Endodermal cell (in vitro differentiated cells): Measurements from ENCODE around the gene MRC2. TPM values are rescaled to one million over a fixed set of nuclear protein-coding genes. Genes with fewer than 3 reads are reported as not detected.

Experiments
- DNase-seq: peaks from one replicate; pipeline ENCODE4 v3.0.0-alpha.2; 2017
- H3K27ac ChIP-seq: 2 replicates; pipeline ENCODE4 v1.5.1; 2013; ENCODE audit warnings: mild to moderate bottlenecking, low read depth, low read length, moderate library complexity
- H3K27me3 ChIP-seq: 2 replicates; pipeline ENCODE4 v1.6.1; 2013; ENCODE audit warnings: mild to moderate bottlenecking, low read length, moderate library complexity; ENCODE audit not compliant: insufficient read depth, control insufficient read depth, poor library complexity, severe bottlenecking
- H3K36me3 ChIP-seq: 2 replicates; pipeline ENCODE4 v1.7.0; 2013; ENCODE audit warnings: mild to moderate bottlenecking, low read length, moderate library complexity; ENCODE audit not compliant: control insufficient read depth, insufficient read depth
- H3K4me1 ChIP-seq: one replicate; pipeline ENCODE4 v1.7.0; 2013; ENCODE audit warnings: low read length; ENCODE audit not compliant: control insufficient read depth, insufficient read depth
- H3K4me3 ChIP-seq: 2 replicates; pipeline ENCODE4 v1.5.1; 2013; ENCODE audit warnings: mild to moderate bottlenecking, low read length, moderate library complexity
- H3K9ac ChIP-seq: 2 replicates; pipeline ENCODE4 v1.6.1; 2013; ENCODE audit warnings: mild to moderate bottlenecking, low read length, moderate library complexity; ENCODE audit not compliant: poor library complexity, severe bottlenecking; ENCODE audit errors: extremely low read depth
- H3K9me3 ChIP-seq: 2 replicates; pipeline ENCODE4 v1.6.1; 2013; ENCODE audit warnings: mild to moderate bottlenecking, low read length, moderate library complexity; ENCODE audit not compliant: control insufficient read depth
- H3K27ac Mint-ChIP-seq: 2 replicates; pipeline ENCODE4 v1.8.0; 2020; ENCODE audit warnings: mixed read lengths
- H3K27me3 Mint-ChIP-seq: 2 replicates; pipeline ENCODE4 v1.8.0; 2021; ENCODE audit warnings: mild to moderate bottlenecking, mixed read lengths; ENCODE audit not compliant: insufficient read depth
- H3K36me3 Mint-ChIP-seq: 2 replicates; pipeline ENCODE4 v1.8.0; 2020; ENCODE audit warnings: low read depth, mixed read lengths
- H3K4me1 Mint-ChIP-seq: 2 replicates; pipeline ENCODE4 v1.8.0; 2020; ENCODE audit warnings: mixed read lengths
- H3K4me3 Mint-ChIP-seq: 2 replicates; pipeline ENCODE4 v1.8.0; 2020; ENCODE audit warnings: mild to moderate bottlenecking, moderate library complexity, mixed read lengths
- H3K9me3 Mint-ChIP-seq: 2 replicates; pipeline ENCODE4 v1.8.0; 2020; ENCODE audit warnings: mild to moderate bottlenecking, mixed read lengths
- WGBS, 2 experiments: methylation state at CpG; one replicate each; pipeline versions ENCODE4 v1.1.5 to v1.1.7; 2013; ENCODE audit warnings: missing lambda C conversion rate in 2 of 2, mixed read lengths in 1 of 2; ENCODE audit not compliant: insufficient coverage in 1 of 2, insufficient read length in 1 of 2; 5-methylcytosine and 5-hydroxymethylcytosine counted together
- total RNA-seq, 2 donors: library from RNA; stranded (reverse); fragmentation: NEBNext Ultra II Directional in 1 of 2; extraction: Animal tissue kit (Norgen Biotek cat#: 25700) in 1 of 2; gene quantifications; 2 replicates in 1 of 2; 3 replicates in 1 of 2; pipeline ENCODE4 v1.2.1, GENCODE V29; 2021
- TF ChIP-seq, protein P1 (sequence below): fragments of 200-600 bp; sonication (generic); conservative IDR thresholded peaks from 2 replicates; pipeline ENCODE4 v1.5.0; 2021; ENCODE audit warnings: antibody characterized with exemption, mild to moderate bottlenecking

MRC2 gene
- total RNA-seq, 2 donors from 2014 or later, result 103 to 165 TPM

GRCh38 chr17:62735044-62735651 is 107.7 kb downstream of the MRC2 start:
- DNase-seq, result peak; percentile 26
- Histone ChIP-seq H3K27ac (no peak overlapping the region), H3K9ac (no peak overlapping the region), H3K9me3 (no peaks in the 10 kb centered on the region), H3K4me3 (no peak overlapping the region), H3K36me3 (no peaks in the 10 kb centered on the region), H3K27me3 (no peaks in the 10 kb centered on the region), H3K4me1 (no peaks in the 10 kb centered on the region)
- H3K9me3 Mint-ChIP-seq, result no peaks in the 10 kb centered on the region
- no peaks in the 10 kb centered on the region for H3K27me3 Mint-ChIP-seq
- H3K4me3 Mint-ChIP-seq, result no peak overlapping the region
- H3K36me3 Mint-ChIP-seq, result no peaks in the 10 kb centered on the region
- H3K27ac Mint-ChIP-seq, result no peak overlapping the region
- TF ChIP-seq, protein P1, sequence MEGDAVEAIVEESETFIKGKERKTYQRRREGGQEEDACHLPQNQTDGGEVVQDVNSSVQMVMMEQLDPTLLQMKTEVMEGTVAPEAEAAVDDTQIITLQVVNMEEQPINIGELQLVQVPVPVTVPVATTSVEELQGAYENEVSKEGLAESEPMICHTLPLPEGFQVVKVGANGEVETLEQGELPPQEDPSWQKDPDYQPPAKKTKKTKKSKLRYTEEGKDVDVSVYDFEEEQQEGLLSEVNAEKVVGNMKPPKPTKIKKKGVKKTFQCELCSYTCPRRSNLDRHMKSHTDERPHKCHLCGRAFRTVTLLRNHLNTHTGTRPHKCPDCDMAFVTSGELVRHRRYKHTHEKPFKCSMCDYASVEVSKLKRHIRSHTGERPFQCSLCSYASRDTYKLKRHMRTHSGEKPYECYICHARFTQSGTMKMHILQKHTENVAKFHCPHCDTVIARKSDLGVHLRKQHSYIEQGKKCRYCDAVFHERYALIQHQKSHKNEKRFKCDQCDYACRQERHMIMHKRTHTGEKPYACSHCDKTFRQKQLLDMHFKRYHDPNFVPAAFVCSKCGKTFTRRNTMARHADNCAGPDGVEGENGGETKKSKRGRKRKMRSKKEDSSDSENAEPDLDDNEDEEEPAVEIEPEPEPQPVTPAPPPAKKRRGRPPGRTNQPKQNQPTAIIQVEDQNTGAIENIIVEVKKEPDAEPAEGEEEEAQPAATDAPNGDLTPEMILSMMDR, result no peak
- 75 to 80% methylated on average over 1 to 7 of the region's 7 CpGs for WGBS, 2 experiments
- no peaks in the 10 kb centered on the region for H3K4me1 Mint-ChIP-seq

GRCh38 chr17:62737513-62737912 is 110.0 kb downstream of the MRC2 start:
- TF ChIP-seq, protein P1, result no peak
- Mint-ChIP-seq H3K36me3 (no peaks in the 10 kb centered on the region), H3K27me3 (no peaks in the 10 kb centered on the region), H3K4me3 (no peak overlapping the region), H3K4me1 (no peaks in the 10 kb centered on the region), H3K9me3 (no peaks in the 10 kb centered on the region), H3K27ac (no peak overlapping the region)
- Histone ChIP-seq H3K9me3 (no peaks in the 10 kb centered on the region), H3K4me3 (no peak overlapping the region), H3K27ac (no peak overlapping the region), H3K36me3 (no peaks in the 10 kb centered on the region), H3K4me1 (no peaks in the 10 kb centered on the region), H3K9ac (no peak overlapping the region), H3K27me3 (no peaks in the 10 kb centered on the region)
- 95 to 97% methylated on average over 3 to 8 of the region's 8 CpGs for WGBS, 2 experiments
- DNase-seq, result peak; percentile 30

GRCh38 chr17:62738281-62738680 is 110.8 kb downstream of the MRC2 start:
- peak; percentile 41 for DNase-seq
- 88 to 89% methylated on average over 6 to 9 of the region's 9 CpGs for WGBS, 2 experiments
- Mint-ChIP-seq H3K36me3 (no peaks in the 10 kb centered on the region), H3K4me1 (no peaks in the 10 kb centered on the region), H3K27ac (no peak overlapping the region), H3K4me3 (no peak overlapping the region), H3K9me3 (no peaks in the 10 kb centered on the region), H3K27me3 (no peaks in the 10 kb centered on the region)
- H3K4me3 ChIP-seq, result no peak overlapping the region
- TF ChIP-seq, protein P1, result no peak
- no peaks in the 10 kb centered on the region for H3K27me3 ChIP-seq
- no peaks in the 10 kb centered on the region for H3K36me3 ChIP-seq
- H3K9me3 ChIP-seq, result no peaks in the 10 kb centered on the region
- H3K27ac ChIP-seq, result no peak overlapping the region
- H3K4me1 ChIP-seq, result no peaks in the 10 kb centered on the region
- H3K9ac ChIP-seq, result no peak overlapping the region
